GM23338 (cell line): ENCODE measurements around the gene RAB3IP. TPM values are rescaled to one million over a fixed set of nuclear protein-coding genes. Genes with fewer than 3 reads are reported as not detected.

Source experiments
- ATAC-seq: fragments of 200-7000 bp; cut with Tn5 transposase; 3 replicates; pipeline ENCODE4 v1.9.1; 2020
- DNase-seq: peaks from one replicate; pipeline ENCODE4 v3.0.0-alpha.2; 2015; ENCODE audit warnings: low spot score
- H2AFZ ChIP-seq: fragments of 200-600 bp; sonication (generic); 2 replicates; pipeline ENCODE4 v1.8.0; 2016; ENCODE audit warnings: antibody characterized with exemption, mild to moderate bottlenecking, moderate library complexity
- H3F3A ChIP-seq: fragments of 200-600 bp; sonication (generic); replicated peaks from 2 replicates; pipeline ENCODE4 v1.8.0; 2017; ENCODE audit warnings: antibody characterized with exemption, mixed run types, low read depth
- H3K27ac ChIP-seq: fragments of 200-600 bp; sonication (generic); 2 replicates; pipeline ENCODE4 v1.6.1; 2016; ENCODE audit warnings: low read depth
- H3K27me3 ChIP-seq: fragments of 200-600 bp; sonication (generic); 2 replicates; pipeline ENCODE4 v1.8.0; 2016; ENCODE audit warnings: mild to moderate bottlenecking, mixed run types, moderate library complexity; ENCODE audit not compliant: insufficient read depth
- H3K36me3 ChIP-seq: fragments of 200-600 bp; sonication (generic); 2 replicates; pipeline ENCODE4 v1.8.0; 2016; ENCODE audit warnings: mild to moderate bottlenecking; ENCODE audit not compliant: insufficient read depth
- H3K4me1 ChIP-seq: fragments of 200-600 bp; sonication (generic); 2 replicates; pipeline ENCODE4 v1.8.0; 2016; ENCODE audit warnings: mild to moderate bottlenecking, moderate library complexity; ENCODE audit not compliant: insufficient read depth
- H3K4me2 ChIP-seq: fragments of 200-600 bp; sonication (generic); 2 replicates; pipeline ENCODE4 v1.7.1; 2017; ENCODE audit warnings: mixed run types
- H3K4me3 ChIP-seq: fragments of 200-600 bp; sonication (generic); 2 replicates; pipeline ENCODE4 v1.6.1; 2016; ENCODE audit warnings: mixed run types
- H3K79me2 ChIP-seq: fragments of 200-600 bp; sonication (generic); replicated peaks from 2 replicates; pipeline ENCODE4 v1.8.0; 2017; ENCODE audit warnings: mild to moderate bottlenecking; ENCODE audit not compliant: insufficient read depth
- H3K9me2 ChIP-seq: fragments of 200-600 bp; sonication (generic); 2 replicates; pipeline ENCODE4 v1.8.0; 2017; ENCODE audit not compliant: insufficient read depth
- H4K20me1 ChIP-seq: fragments of 200-600 bp; sonication (generic); replicated peaks from 2 replicates; pipeline ENCODE4 v1.8.0; 2017; ENCODE audit warnings: mild to moderate bottlenecking; ENCODE audit not compliant: insufficient read depth
- H3K27ac Mint-ChIP-seq: 2 replicates; pipeline ENCODE4 v1.8.0; 2020; ENCODE audit warnings: inconsistent platforms, mild to moderate bottlenecking, moderate library complexity, mixed read lengths
- H3K27me3 Mint-ChIP-seq: 3 replicates; pipeline ENCODE4 v1.8.0; 2022; ENCODE audit warnings: low read depth, mild to moderate bottlenecking, moderate library complexity, mixed read lengths, inconsistent platforms; ENCODE audit not compliant: insufficient read depth, poor library complexity
- H3K36me3 Mint-ChIP-seq: 3 replicates; pipeline ENCODE4 v1.8.0; 2021; ENCODE audit warnings: low read depth, mild to moderate bottlenecking, inconsistent platforms, moderate library complexity, mixed read lengths
- H3K4me1 Mint-ChIP-seq: 3 replicates; pipeline ENCODE4 v1.8.0; 2020; ENCODE audit warnings: mild to moderate bottlenecking, inconsistent platforms, mixed read lengths
- H3K4me3 Mint-ChIP-seq: 3 replicates; pipeline ENCODE4 v1.8.0; 2021; ENCODE audit warnings: moderate library complexity, mild to moderate bottlenecking, inconsistent platforms, mixed read lengths
- H3K9me3 Mint-ChIP-seq: 3 replicates; pipeline ENCODE4 v1.8.0; 2020; ENCODE audit warnings: moderate library complexity, mild to moderate bottlenecking, inconsistent platforms, mixed read lengths
- CREB1 ChIP-seq: fragments of 250-450 bp; sonication (Bioruptor Pico); IDR thresholded peaks from 2 replicates; pipeline ENCODE4 v1.5.0; 2020; ENCODE audit warnings: low read depth, mild to moderate bottlenecking, moderate library complexity
- EZH2 ChIP-seq: fragments of 200-600 bp; sonication (generic); IDR thresholded peaks from one replicate; pipeline ENCODE4 v1.8.0; 2017; ENCODE audit warnings: antibody characterized with exemption, mild to moderate bottlenecking, low read depth; ENCODE audit not compliant: unreplicated experiment
- EZH2phosphoT487 ChIP-seq: fragments of 200-600 bp; sonication (generic); IDR thresholded peaks from one replicate; pipeline ENCODE4 v1.8.1; 2018; ENCODE audit warnings: antibody characterized with exemption; ENCODE audit not compliant: unreplicated experiment
- JUNB ChIP-seq: IDR thresholded peaks from one replicate; pipeline ENCODE4 v1.6.1; 2016; ENCODE audit warnings: antibody characterized with exemption; ENCODE audit not compliant: unreplicated experiment
- NANOG ChIP-seq: IDR thresholded peaks from 2 replicates; pipeline ENCODE4 v1.6.1; 2016; ENCODE audit warnings: antibody characterized with exemption, borderline replicate concordance
- POLR2AphosphoS5 ChIP-seq: IDR thresholded peaks from 2 replicates; pipeline ENCODE4 v1.6.1; 2016; ENCODE audit warnings: antibody characterized with exemption, low read depth
- STAT1 ChIP-seq: IDR thresholded peaks from one replicate; pipeline ENCODE4 v1.6.1; 2016; ENCODE audit warnings: antibody characterized with exemption; ENCODE audit not compliant: unreplicated experiment
- ZNF114 ChIP-seq: fragments of 250-450 bp; sonication (Bioruptor Pico); IDR thresholded peaks from 2 replicates; pipeline ENCODE4 v1.5.0; 2020; ENCODE audit warnings: mild to moderate bottlenecking, moderate library complexity
- ZNF331 ChIP-seq: fragments of 250-450 bp; sonication (Bioruptor Pico); IDR thresholded peaks from 2 replicates; pipeline ENCODE4 v1.5.0; 2020; ENCODE audit warnings: low read depth, mild to moderate bottlenecking, moderate library complexity
- polyA plus RNA-seq: library from polyadenylated mRNA; unstranded; fragments of >200 nt; fragmentation: Nextera tagmentation; extraction: Ambion mirVana; gene quantifications from 2 replicates; pipeline ENCODE4 v1.2.1, GENCODE V29; 2016
- total RNA-seq: library from RNA; depleted of rRNA; stranded (reverse); fragments of >200 nt; shearing (Covaris generic); gene quantifications from 2 replicates; pipeline ENCODE4 v1.2.3, GENCODE V29; 2014
- TF ChIP-seq, protein P1 (sequence below): IDR thresholded peaks from one replicate; pipeline ENCODE4 v1.6.1; 2018; ENCODE audit warnings: antibody characterized with exemption; ENCODE audit not compliant: unreplicated experiment
- TF ChIP-seq, protein P2 (sequence below), 2 experiments: fragments of 200-600 bp in 1 of 2; sonication (generic) in 1 of 2; conservative IDR thresholded peaks; 2 replicates each; pipeline versions ENCODE4 v1.5.1 to v1.6.1; 2016 to 2017; ENCODE audit warnings: antibody characterized with exemption in 2 of 2, low read depth in 2 of 2, mild to moderate bottlenecking in 2 of 2, moderate library complexity in 1 of 2
- TF ChIP-seq, protein P3 (sequence below): IDR thresholded peaks from 2 replicates; pipeline ENCODE4 v1.6.1; 2016; ENCODE audit warnings: antibody characterized with exemption
- TF ChIP-seq, protein P4 (sequence below): fragments of 250-450 bp; sonication (Bioruptor Pico); IDR thresholded peaks from 2 replicates; pipeline ENCODE4 v1.5.0; 2020; ENCODE audit warnings: mild to moderate bottlenecking, moderate library complexity

The RAB3IP gene
- total and polyA plus RNA-seq, 2 experiments from 2014 or later, result 48.6 TPM

DNA sequence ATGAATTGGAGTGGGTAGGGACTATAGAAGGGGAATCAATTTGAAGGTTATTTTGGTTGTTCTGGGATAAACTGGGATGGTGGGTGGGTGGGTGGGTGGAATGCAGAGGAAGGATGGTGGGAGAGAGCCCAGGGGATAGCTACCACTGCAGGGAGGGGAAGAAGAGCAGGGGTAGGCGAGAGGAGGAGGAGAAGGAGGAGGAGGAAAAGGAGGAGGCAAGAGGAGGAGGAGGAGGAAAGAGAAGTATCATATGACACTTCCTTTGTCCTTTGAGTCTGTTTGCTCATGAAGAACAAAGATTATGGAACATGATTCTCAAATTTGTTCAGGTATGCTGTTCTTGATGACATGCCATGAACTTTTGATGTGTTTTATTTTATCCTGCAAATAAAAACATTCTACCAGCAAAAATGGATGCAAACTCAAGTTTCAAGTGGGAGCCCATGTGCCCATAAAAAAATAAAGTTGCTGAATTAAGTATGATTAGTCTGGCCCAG is 35.5 kb upstream of the RAB3IP start:
- Histone ChIP-seq H2AFZ (peak overlapping the region; percentile 84), H3K9me2 (no peaks in the 10 kb centered on the region), H3K27ac (no peak overlapping the region), H3K4me3 (no peak overlapping the region), H3K4me2 (no peak overlapping the region), H3K27me3 (no peaks in the 10 kb centered on the region), H3K36me3 (no peaks in the 10 kb centered on the region), H3K79me2 (no peaks in the 10 kb centered on the region), H4K20me1 (no peaks in the 10 kb centered on the region), H3F3A (no peaks in the 10 kb centered on the region), H3K4me1 (no peaks in the 10 kb centered on the region)
- ATAC-seq (peak; percentile 48; the same call in 1 of the 3 replicates), DNase-seq (no peak)
- Mint-ChIP-seq H3K27me3 (peaks cover 4% of the 10 kb centered on the region), H3K27ac (no peak overlapping the region), H3K9me3 (no peaks in the 10 kb centered on the region; the same call in 2 of the 3 replicates), H3K4me3 (no peak overlapping the region), H3K4me1 (peaks cover 3% of the 10 kb centered on the region; the same call in 1 of the 3 replicates), H3K36me3 (no peaks in the 10 kb centered on the region)
- TF ChIP-seq, protein P1, sequence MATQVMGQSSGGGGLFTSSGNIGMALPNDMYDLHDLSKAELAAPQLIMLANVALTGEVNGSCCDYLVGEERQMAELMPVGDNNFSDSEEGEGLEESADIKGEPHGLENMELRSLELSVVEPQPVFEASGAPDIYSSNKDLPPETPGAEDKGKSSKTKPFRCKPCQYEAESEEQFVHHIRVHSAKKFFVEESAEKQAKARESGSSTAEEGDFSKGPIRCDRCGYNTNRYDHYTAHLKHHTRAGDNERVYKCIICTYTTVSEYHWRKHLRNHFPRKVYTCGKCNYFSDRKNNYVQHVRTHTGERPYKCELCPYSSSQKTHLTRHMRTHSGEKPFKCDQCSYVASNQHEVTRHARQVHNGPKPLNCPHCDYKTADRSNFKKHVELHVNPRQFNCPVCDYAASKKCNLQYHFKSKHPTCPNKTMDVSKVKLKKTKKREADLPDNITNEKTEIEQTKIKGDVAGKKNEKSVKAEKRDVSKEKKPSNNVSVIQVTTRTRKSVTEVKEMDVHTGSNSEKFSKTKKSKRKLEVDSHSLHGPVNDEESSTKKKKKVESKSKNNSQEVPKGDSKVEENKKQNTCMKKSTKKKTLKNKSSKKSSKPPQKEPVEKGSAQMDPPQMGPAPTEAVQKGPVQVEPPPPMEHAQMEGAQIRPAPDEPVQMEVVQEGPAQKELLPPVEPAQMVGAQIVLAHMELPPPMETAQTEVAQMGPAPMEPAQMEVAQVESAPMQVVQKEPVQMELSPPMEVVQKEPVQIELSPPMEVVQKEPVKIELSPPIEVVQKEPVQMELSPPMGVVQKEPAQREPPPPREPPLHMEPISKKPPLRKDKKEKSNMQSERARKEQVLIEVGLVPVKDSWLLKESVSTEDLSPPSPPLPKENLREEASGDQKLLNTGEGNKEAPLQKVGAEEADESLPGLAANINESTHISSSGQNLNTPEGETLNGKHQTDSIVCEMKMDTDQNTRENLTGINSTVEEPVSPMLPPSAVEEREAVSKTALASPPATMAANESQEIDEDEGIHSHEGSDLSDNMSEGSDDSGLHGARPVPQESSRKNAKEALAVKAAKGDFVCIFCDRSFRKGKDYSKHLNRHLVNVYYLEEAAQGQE, result no peak
- no peak for TF ChIP-seq ZNF331 (CRISPR knock-in tag)
- TF ChIP-seq, protein P2, sequence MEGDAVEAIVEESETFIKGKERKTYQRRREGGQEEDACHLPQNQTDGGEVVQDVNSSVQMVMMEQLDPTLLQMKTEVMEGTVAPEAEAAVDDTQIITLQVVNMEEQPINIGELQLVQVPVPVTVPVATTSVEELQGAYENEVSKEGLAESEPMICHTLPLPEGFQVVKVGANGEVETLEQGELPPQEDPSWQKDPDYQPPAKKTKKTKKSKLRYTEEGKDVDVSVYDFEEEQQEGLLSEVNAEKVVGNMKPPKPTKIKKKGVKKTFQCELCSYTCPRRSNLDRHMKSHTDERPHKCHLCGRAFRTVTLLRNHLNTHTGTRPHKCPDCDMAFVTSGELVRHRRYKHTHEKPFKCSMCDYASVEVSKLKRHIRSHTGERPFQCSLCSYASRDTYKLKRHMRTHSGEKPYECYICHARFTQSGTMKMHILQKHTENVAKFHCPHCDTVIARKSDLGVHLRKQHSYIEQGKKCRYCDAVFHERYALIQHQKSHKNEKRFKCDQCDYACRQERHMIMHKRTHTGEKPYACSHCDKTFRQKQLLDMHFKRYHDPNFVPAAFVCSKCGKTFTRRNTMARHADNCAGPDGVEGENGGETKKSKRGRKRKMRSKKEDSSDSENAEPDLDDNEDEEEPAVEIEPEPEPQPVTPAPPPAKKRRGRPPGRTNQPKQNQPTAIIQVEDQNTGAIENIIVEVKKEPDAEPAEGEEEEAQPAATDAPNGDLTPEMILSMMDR (conservative IDR thresholded peaks at IDR 0.05; ENCODE audit: low read depth in 2 of 2), result no peak
- TF ChIP-seq, protein P3, sequence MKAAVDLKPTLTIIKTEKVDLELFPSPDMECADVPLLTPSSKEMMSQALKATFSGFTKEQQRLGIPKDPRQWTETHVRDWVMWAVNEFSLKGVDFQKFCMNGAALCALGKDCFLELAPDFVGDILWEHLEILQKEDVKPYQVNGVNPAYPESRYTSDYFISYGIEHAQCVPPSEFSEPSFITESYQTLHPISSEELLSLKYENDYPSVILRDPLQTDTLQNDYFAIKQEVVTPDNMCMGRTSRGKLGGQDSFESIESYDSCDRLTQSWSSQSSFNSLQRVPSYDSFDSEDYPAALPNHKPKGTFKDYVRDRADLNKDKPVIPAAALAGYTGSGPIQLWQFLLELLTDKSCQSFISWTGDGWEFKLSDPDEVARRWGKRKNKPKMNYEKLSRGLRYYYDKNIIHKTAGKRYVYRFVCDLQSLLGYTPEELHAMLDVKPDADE, result no peak
- no peak for TF ChIP-seq NANOG
- TF ChIP-seq CREB1 (CRISPR knock-in tag), result no peak
- TF ChIP-seq JUNB, result no peak
- TF ChIP-seq POLR2AphosphoS5, result no peak
- TF ChIP-seq EZH2, result no peak
- TF ChIP-seq, protein P4, sequence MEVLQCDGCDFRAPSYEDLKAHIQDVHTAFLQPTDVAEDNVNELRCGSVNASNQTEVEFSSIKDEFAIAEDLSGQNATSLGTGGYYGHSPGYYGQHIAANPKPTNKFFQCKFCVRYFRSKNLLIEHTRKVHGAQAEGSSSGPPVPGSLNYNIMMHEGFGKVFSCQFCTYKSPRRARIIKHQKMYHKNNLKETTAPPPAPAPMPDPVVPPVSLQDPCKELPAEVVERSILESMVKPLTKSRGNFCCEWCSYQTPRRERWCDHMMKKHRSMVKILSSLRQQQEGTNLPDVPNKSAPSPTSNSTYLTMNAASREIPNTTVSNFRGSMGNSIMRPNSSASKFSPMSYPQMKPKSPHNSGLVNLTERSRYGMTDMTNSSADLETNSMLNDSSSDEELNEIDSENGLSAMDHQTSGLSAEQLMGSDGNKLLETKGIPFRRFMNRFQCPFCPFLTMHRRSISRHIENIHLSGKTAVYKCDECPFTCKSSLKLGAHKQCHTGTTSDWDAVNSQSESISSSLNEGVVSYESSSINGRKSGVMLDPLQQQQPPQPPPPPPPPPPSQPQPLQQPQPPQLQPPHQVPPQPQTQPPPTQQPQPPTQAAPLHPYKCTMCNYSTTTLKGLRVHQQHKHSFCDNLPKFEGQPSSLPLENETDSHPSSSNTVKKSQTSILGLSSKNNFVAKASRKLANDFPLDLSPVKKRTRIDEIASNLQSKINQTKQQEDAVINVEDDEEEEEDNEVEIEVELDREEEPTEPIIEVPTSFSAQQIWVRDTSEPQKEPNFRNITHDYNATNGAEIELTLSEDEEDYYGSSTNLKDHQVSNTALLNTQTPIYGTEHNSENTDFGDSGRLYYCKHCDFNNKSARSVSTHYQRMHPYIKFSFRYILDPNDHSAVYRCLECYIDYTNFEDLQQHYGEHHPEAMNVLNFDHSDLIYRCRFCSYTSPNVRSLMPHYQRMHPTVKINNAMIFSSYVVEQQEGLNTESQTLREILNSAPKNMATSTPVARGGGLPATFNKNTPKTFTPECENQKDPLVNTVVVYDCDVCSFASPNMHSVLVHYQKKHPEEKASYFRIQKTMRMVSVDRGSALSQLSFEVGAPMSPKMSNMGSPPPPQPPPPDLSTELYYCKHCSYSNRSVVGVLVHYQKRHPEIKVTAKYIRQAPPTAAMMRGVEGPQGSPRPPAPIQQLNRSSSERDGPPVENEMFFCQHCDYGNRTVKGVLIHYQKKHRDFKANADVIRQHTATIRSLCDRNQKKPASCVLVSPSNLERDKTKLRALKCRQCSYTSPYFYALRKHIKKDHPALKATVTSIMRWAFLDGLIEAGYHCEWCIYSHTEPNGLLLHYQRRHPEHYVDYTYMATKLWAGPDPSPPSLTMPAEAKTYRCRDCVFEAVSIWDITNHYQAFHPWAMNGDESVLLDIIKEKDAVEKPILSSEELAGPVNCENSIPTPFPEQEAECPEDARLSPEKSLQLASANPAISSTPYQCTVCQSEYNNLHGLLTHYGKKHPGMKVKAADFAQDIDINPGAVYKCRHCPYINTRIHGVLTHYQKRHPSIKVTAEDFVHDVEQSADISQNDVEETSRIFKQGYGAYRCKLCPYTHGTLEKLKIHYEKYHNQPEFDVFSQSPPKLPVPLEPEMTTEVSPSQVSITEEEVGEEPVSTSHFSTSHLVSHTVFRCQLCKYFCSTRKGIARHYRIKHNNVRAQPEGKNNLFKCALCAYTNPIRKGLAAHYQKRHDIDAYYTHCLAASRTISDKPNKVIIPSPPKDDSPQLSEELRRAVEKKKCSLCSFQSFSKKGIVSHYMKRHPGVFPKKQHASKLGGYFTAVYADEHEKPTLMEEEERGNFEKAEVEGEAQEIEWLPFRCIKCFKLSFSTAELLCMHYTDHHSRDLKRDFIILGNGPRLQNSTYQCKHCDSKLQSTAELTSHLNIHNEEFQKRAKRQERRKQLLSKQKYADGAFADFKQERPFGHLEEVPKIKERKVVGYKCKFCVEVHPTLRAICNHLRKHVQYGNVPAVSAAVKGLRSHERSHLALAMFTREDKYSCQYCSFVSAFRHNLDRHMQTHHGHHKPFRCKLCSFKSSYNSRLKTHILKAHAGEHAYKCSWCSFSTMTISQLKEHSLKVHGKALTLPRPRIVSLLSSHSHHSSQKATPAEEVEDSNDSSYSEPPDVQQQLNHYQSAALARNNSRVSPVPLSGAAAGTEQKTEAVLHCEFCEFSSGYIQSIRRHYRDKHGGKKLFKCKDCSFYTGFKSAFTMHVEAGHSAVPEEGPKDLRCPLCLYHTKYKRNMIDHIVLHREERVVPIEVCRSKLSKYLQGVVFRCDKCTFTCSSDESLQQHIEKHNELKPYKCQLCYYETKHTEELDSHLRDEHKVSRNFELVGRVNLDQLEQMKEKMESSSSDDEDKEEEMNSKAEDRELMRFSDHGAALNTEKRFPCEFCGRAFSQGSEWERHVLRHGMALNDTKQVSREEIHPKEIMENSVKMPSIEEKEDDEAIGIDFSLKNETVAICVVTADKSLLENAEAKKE (CRISPR knock-in tag), result no peak
- TF ChIP-seq ZNF114 (CRISPR knock-in tag), result no peak
- TF ChIP-seq STAT1, result no peak
- TF ChIP-seq EZH2phosphoT487, result no peak
